HEK293 (cell line): ENCODE results near the gene SLIT1.
A peak's percentile ranks its signal among the peaks of the same experiment; 100 is the strongest.

Source experiments
- GLIS1 ChIP-seq: fragments of 450-650 bp; formaldehyde crosslinking; IDR thresholded peaks from 2 replicates; pipeline ENCODE4 v1.5.1; 2016; ENCODE audit warnings: missing biosample characterization, missing genetic modification characterization
- KLF16 ChIP-seq: fragments of 450-650 bp; formaldehyde crosslinking; IDR thresholded peaks from 2 replicates; pipeline ENCODE4 v1.5.1; 2017; ENCODE audit warnings: missing biosample characterization, missing genetic modification characterization
- OVOL3 ChIP-seq: fragments of 450-650 bp; formaldehyde crosslinking; IDR thresholded peaks from 2 replicates; pipeline ENCODE4 v1.5.1; 2016; ENCODE audit warnings: missing biosample characterization, missing genetic modification characterization
- PATZ1 ChIP-seq: fragments of 450-650 bp; formaldehyde crosslinking; IDR thresholded peaks from 2 replicates; pipeline ENCODE4 v1.5.1; 2016; ENCODE audit warnings: missing biosample characterization, missing genetic modification characterization
- PRDM10 ChIP-seq: fragments of 450-650 bp; formaldehyde crosslinking; IDR thresholded peaks from 2 replicates; pipeline ENCODE4 v1.5.1; 2016; ENCODE audit warnings: missing biosample characterization, missing genetic modification characterization
- TCF7L2 ChIP-seq: IDR thresholded peaks from 2 replicates; pipeline ENCODE4 v1.6.1; 2011; ENCODE audit warnings: low read depth, mild to moderate bottlenecking, inconsistent platforms, low read length, moderate library complexity, borderline replicate concordance
- ZBTB10 ChIP-seq: fragments of 450-650 bp; formaldehyde crosslinking; IDR thresholded peaks from 2 replicates; pipeline ENCODE4 v1.5.1; 2016; ENCODE audit warnings: missing biosample characterization, missing genetic modification characterization
- ZBTB17 ChIP-seq: fragments of 450-650 bp; formaldehyde crosslinking; IDR thresholded peaks from 2 replicates; pipeline ENCODE4 v1.5.1; 2016; ENCODE audit warnings: missing biosample characterization, missing genetic modification characterization
- ZBTB44 ChIP-seq: fragments of 450-650 bp; IDR thresholded peaks from 2 replicates; pipeline ENCODE4 v1.5.1; 2018; ENCODE audit warnings: missing biosample characterization, mild to moderate bottlenecking, missing genetic modification characterization
- ZBTB48 ChIP-seq: fragments of 450-650 bp; formaldehyde crosslinking; IDR thresholded peaks from 2 replicates; pipeline ENCODE4 v1.5.1; 2016; ENCODE audit warnings: missing biosample characterization, missing genetic modification characterization
- ZBTB6 ChIP-seq: fragments of 450-650 bp; formaldehyde crosslinking; IDR thresholded peaks from 2 replicates; pipeline ENCODE4 v1.5.1; 2017; ENCODE audit warnings: missing biosample characterization, missing genetic modification characterization
- ZFP37 ChIP-seq: fragments of 450-650 bp; formaldehyde crosslinking; IDR thresholded peaks from 2 replicates; pipeline ENCODE4 v1.5.1; 2016; ENCODE audit warnings: missing biosample characterization, missing genetic modification characterization
- ZFP69B ChIP-seq: fragments of 450-650 bp; formaldehyde crosslinking; IDR thresholded peaks from 2 replicates; pipeline ENCODE4 v1.5.1; 2016; ENCODE audit warnings: missing biosample characterization, missing genetic modification characterization
- ZIC2 ChIP-seq: fragments of 450-650 bp; formaldehyde crosslinking; IDR thresholded peaks from 2 replicates; pipeline ENCODE4 v1.5.1; 2016; ENCODE audit warnings: missing biosample characterization, missing genetic modification characterization
- ZNF121 ChIP-seq: fragments of 450-650 bp; formaldehyde crosslinking; IDR thresholded peaks from 2 replicates; pipeline ENCODE4 v1.5.1; 2016; ENCODE audit warnings: missing biosample characterization, missing genetic modification characterization
- ZNF132 ChIP-seq: fragments of 450-650 bp; formaldehyde crosslinking; IDR thresholded peaks from 2 replicates; pipeline ENCODE4 v1.5.1; 2017; ENCODE audit warnings: missing biosample characterization, missing genetic modification characterization, borderline replicate concordance
- ZNF16 ChIP-seq: fragments of 450-650 bp; formaldehyde crosslinking; IDR thresholded peaks from 2 replicates; pipeline ENCODE4 v1.5.1; 2016; ENCODE audit warnings: low read depth, missing biosample characterization, missing genetic modification characterization
- ZNF169 ChIP-seq: fragments of 450-650 bp; formaldehyde crosslinking; IDR thresholded peaks from 2 replicates; pipeline ENCODE4 v1.5.1; 2016; ENCODE audit warnings: missing biosample characterization, missing genetic modification characterization
- ZNF280D ChIP-seq: fragments of 450-650 bp; formaldehyde crosslinking; IDR thresholded peaks from 2 replicates; pipeline ENCODE4 v1.5.1; 2016; ENCODE audit warnings: missing biosample characterization, missing genetic modification characterization
- ZNF530 ChIP-seq: fragments of 450-650 bp; formaldehyde crosslinking; IDR thresholded peaks from 2 replicates; pipeline ENCODE4 v1.5.1; 2016; ENCODE audit warnings: low read depth, missing biosample characterization, missing genetic modification characterization
- ZNF654 ChIP-seq: fragments of 450-650 bp; formaldehyde crosslinking; IDR thresholded peaks from 2 replicates; pipeline ENCODE4 v1.5.1; 2016; ENCODE audit warnings: low read depth, missing biosample characterization, missing genetic modification characterization
- ZNF660 ChIP-seq: fragments of 450-650 bp; IDR thresholded peaks from 2 replicates; pipeline ENCODE4 v1.5.1; 2018; ENCODE audit warnings: missing biosample characterization, mild to moderate bottlenecking, missing genetic modification characterization
- ZNF837 ChIP-seq: fragments of 450-650 bp; formaldehyde crosslinking; IDR thresholded peaks from 2 replicates; pipeline ENCODE4 v1.5.1; 2016; ENCODE audit warnings: missing biosample characterization, missing genetic modification characterization
- ZXDB ChIP-seq: fragments of 450-650 bp; formaldehyde crosslinking; IDR thresholded peaks from 2 replicates; pipeline ENCODE4 v1.5.1; 2016; ENCODE audit warnings: missing biosample characterization, missing genetic modification characterization

SLIT1 gene

GRCh38 chr10:97037365-97038361 is 148.1 kb downstream of the SLIT1 start (continued):
- TF ChIP-seq ZNF280D (peak; percentile 51; the same call in 1 of the 2 replicates), ZNF660 (tag by site-specific recombination) (peak; percentile 72; the same call in 1 of the 2 replicates), ZBTB17 (tag by site-specific recombination) (peak; percentile 64), ZBTB10 (peak; percentile 67; the same call in 1 of the 2 replicates), ZBTB44 (tag by site-specific recombination) (no peak), ZNF132 (no peak), KLF16 (tag by site-specific recombination) (peak; percentile 31; the same call in 1 of the 2 replicates), ZIC2 (peak; percentile 64), ZFP37 (tag by site-specific recombination) (0 out of 2 replicates have a peak, but pooled peaks have one; percentile 45), OVOL3 (no peak), ZFP69B (tag by site-specific recombination) (0 out of 2 replicates have a peak, but pooled peaks have one; percentile 20), ZXDB (tag by site-specific recombination) (peak; percentile 47; the same call in 1 of the 2 replicates), GLIS1 (tag by site-specific recombination) (peak; percentile 35; the same call in 1 of the 2 replicates), ZNF654 (tag by site-specific recombination) (peak; percentile 94), ZBTB6 (no peak), PRDM10 (tag by site-specific recombination) (peak; percentile 25; the same call in 1 of the 2 replicates), PATZ1 (peak; percentile 45; the same call in 1 of the 2 replicates), ZBTB48 (tag by site-specific recombination) (peak; percentile 61; the same call in 1 of the 2 replicates), ZNF121 (tag by site-specific recombination) (no peak), ZNF16 (tag by site-specific recombination) (no peak), ZNF837 (tag by site-specific recombination) (no peak), ZNF169 (tag by site-specific recombination) (no peak), ZNF530 (tag by site-specific recombination) (no peak), TCF7L2 (no peak)
